ENCODE data around the gene CDH18. TPM values are rescaled to one million over a fixed set of nuclear protein-coding genes. Genes with fewer than 3 reads are reported as not detected.
A peak's percentile ranks its signal among the peaks of the same experiment; 100 is the strongest.

Gene CDH18
- polyA plus RNA-seq, 12 donors: 7.3 to 13.4 (median 8.6) TPM; not detected in 2

GRCh38 chr5:19745247-19745646 lies 242.8 kb downstream of the CDH18 start:
- no peak for DNase-seq

- DNase-seq: peak; percentile 85
These were observed 248.3 kb downstream of the CDH18 start for GRCh38 chr5:19739671-19740070.

DNA sequence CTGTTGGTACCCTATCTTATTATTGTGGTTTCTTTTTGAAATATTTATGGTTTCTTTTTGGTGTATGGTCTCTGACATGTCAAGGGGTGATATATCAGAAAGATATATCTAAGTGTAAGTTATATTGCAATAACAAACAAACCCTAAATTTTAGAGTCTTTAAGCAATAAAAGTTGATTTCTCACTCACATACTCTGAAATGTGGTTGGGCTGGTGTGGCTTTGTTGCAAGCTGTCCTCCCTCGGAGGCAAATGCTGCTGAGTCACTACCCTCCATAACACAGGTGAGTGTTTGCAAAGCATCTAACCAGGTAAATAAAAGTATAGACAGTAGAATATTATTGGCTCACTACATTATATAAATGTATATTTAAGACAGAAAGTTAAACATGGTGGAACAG lies 253.2 kb downstream of the CDH18 start:
- DNase-seq: no peak

DNA sequence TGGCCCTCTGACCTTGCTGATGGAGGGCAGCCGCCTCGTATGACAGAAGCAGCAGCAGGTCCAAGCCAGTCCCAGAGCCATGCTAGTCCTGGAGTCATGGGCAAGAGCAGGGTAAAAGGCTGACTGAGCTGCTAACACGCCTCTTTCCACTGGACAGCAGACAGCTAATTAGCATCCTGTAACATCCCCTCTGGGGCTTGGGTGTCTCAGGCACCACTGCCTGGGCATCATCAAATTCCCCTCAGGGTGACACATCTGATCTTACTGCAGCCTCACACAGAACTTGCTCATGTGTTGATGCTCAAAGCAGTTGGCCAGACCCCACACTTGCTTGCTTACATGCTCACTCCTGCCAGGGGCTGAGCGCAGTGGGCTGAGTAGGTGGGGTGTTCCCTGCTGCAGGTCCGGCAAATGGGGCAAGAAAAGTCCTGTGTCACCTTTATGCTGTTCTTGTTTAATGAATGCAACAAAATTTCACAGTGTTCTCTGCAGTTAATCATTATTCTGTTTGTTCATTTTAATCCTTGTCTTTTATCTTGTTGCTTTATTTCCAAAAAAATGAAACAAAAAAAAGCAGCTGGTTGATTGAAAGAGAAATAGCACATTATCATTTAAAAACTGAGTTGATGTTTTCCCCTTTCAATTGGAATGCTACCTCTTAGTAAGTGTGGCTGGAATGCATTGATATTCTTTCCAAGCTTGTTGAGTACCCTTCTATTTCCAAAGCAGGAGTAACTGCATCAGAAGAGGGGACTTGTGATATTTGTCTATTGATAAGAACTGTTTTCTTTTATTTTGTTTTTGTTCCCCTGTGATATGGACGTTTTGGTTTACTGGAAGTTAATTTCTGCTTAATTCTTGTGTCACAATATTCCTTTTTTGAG lies 254.1 kb downstream of the CDH18 start:
- DNase-seq: no peak

GRCh38 chr5:19728571-19728970 lies 259.4 kb downstream of the CDH18 start:
- DNase-seq: no peak

- DNase-seq: no peak
These were observed 268.9 kb downstream of the CDH18 start for GRCh38 chr5:19719109-19719508.

GRCh38 chr5:19713740-19714139 lies 274.3 kb downstream of the CDH18 start:
- no peak for DNase-seq

- DNase-seq: no peak
These were observed 278.6 kb downstream of the CDH18 start for GRCh38 chr5:19709403-19709802.

GRCh38 chr5:19706776-19707175 lies 281.2 kb downstream of the CDH18 start:
- DNase-seq: no peak

GRCh38 chr5:19701731-19702130 lies 286.3 kb downstream of the CDH18 start:
- DNase-seq: no peak

- no peak for DNase-seq
These were observed 292.9 kb downstream of the CDH18 start for GRCh38 chr5:19694949-19695611.

GRCh38 chr5:19690978-19691377 lies 297.0 kb downstream of the CDH18 start:
- no peak for DNase-seq

DNA sequence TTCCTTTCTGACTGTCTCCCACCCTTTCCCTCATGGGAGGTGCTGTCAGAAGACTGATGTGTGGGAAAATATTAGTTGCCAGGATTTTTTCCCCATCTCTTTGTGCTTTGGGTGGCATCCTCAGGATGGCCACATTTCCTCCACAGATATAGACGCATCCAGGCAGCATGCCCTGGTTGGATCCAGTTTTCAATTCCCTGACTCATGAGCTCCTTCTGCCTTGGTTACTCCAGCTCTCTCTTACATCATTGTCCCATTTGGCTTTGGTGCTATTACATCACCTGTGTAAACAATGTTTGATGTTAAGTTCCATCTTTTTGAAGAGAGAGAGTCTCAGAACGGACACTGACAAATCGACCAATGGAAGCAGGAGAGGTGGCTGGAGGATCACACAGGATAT lies 302.5 kb downstream of the CDH18 start:
- no peak for DNase-seq

DNA sequence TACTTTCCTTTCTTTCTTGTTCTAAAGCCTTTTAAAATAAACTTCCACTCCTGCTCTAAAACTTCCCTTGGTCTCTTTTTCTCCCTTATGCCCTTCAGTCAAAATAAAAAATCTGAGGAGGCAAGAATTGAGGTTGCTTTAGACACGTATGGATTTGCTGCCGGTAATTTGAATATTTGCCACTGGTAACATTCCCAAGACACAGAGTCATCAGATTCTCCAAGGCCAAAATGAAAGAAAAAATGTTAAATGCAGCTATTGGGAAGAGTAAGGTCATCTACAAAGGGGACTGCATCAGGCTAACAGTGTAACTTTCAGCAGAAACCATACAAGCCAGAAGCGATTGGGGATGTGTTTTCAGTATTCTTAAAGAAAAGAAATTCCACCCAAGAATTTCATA lies 311.1 kb downstream of the CDH18 start:
- no peak for DNase-seq

- DNase-seq: peak; percentile 9
These were observed 327.3 kb downstream of the CDH18 start for GRCh38 chr5:19660679-19661078.

GRCh38 chr5:19655627-19656026 lies 332.4 kb downstream of the CDH18 start:
- DNase-seq: no peak

- DNase-seq: no peak
These were observed 349.5 kb downstream of the CDH18 start for GRCh38 chr5:19638461-19638860.

DNA sequence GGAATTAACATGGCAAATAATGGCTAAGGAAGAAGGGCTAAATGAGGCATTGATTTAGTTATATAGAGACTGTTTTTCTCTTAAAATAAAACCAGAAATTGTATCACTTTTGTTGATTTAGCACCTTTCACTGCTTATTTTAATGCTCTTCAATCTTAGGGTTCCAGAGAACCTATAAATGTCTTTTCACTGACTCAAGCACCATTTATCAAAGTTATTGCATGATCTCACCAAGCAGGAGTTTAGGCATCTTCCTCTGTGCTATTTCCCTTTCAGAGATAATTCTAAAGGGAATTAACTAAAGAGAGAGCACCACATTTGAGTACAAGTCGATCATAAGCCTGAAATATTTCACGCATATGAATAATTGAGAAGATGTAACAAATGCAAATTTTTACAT lies 357.1 kb downstream of the CDH18 start:
- DNase-seq: no peak

- DNase-seq: no peak
These were observed 361.8 kb downstream of the CDH18 start for GRCh38 chr5:19626211-19626610.

DNA sequence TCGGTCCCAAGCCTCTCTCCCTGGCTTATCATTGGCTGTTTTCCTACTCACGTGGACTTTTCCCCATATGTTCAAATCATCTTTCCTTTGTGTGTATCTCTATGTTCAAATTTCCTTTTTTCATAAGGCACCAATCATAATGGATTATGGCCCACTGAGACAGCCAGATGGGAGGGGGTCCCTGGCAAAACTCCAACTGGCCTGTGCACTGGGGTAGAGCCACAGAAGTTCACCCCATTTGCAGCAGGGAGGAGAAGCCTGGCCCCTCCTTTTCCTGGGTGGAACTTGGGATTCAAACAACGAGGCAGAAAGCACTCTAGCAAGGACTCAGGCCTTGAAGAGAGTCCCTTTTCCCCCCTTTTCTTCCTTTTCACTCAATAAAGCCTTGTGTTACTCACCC lies 362.4 kb downstream of the CDH18 start:
- DNase-seq: no peak

DNA sequence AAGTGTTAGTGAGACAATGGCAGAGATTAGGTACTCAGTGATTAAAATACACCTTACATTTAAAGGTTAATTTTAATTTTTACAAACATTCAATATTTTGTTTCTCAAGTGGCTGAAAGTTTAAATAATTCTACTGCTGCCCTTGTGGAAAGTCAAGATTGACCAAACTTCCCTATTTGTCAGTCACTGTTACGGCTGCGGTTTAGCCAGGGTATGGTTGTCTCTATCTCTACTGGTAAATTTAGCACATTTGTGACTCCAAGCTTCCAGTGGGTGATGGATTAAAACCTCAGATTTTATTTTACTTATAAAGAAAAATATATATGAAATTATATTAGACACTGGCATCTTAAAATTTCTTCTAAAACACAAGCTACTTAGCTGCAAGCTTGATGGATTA lies 368.4 kb downstream of the CDH18 start:
- DNase-seq: no peak

GRCh38 chr5:19616701-19617215 lies 371.2 kb downstream of the CDH18 start:
- no peak for DNase-seq

DNA sequence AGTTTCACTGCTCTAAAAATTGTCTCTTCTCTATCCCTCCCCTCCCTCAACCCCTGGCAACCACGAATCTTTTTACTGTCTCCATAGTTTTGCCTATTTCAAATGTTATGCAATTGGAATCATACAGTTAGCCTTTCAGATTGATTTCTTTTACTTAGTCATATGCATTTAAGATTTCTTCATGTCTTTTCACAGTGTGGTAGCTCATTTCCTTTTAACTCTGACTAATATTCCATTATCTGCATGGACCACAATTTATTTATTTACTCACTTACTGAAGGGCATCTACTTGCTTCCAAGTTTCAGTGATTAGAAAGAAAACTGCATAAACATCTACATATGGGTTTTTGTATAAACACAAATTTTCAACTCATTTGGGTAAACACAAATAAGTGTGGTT lies 372.3 kb downstream of the CDH18 start:
- DNase-seq: no peak
